ENCODE results near the gene SLC25A48. TPM values are rescaled to one million over a fixed set of nuclear protein-coding genes. Genes with fewer than 3 reads are reported as not detected.

Gene SLC25A48
- polyA plus RNA-seq, 1 donor (not counting 4 experiments of a cell fraction or from before 2014, with no cell fraction given): not detected

GRCh38 chr5:135862744-135863143 lies 28.3 kb downstream of the SLC25A48 start:
- TF ChIP-seq EZH2 (IDR thresholded peaks at IDR 0.05; ENCODE audit: low read length): no peak
- TF ChIP-seq, protein P1, sequence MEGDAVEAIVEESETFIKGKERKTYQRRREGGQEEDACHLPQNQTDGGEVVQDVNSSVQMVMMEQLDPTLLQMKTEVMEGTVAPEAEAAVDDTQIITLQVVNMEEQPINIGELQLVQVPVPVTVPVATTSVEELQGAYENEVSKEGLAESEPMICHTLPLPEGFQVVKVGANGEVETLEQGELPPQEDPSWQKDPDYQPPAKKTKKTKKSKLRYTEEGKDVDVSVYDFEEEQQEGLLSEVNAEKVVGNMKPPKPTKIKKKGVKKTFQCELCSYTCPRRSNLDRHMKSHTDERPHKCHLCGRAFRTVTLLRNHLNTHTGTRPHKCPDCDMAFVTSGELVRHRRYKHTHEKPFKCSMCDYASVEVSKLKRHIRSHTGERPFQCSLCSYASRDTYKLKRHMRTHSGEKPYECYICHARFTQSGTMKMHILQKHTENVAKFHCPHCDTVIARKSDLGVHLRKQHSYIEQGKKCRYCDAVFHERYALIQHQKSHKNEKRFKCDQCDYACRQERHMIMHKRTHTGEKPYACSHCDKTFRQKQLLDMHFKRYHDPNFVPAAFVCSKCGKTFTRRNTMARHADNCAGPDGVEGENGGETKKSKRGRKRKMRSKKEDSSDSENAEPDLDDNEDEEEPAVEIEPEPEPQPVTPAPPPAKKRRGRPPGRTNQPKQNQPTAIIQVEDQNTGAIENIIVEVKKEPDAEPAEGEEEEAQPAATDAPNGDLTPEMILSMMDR (optimal IDR thresholded peaks at IDR 0.05 in 1 of 3, IDR thresholded peaks at IDR 0.05 in 1 of 3, conservative IDR thresholded peaks at IDR 0.05 in 1 of 3; ENCODE audit: extremely low read depth in 1 of 3, insufficient read depth in 2 of 3, low read length in 3 of 3): no peak
- H3K27me3 ChIP-seq (ENCODE audit: control insufficient read depth, extremely low read depth, insufficient read depth, low read length): no peaks in the 10 kb centered on the region
- H3K9ac ChIP-seq (ENCODE audit: control insufficient read depth, extremely low read depth, insufficient read depth, low read length): no peak overlapping the region
- dilution Hi-C loops (cut with MboI; ENCODE audit: extremely low pct_ligation_motif_present, low sequenced_read_pairs): no loop called here
- no peak overlapping the region for H3K27ac ChIP-seq (ENCODE audit: control insufficient read depth, insufficient read depth, low read length)
- DNase-seq (ENCODE audit: low read depth, low spot score) (no peak), FAIRE-seq (no peak)
- no peak overlapping the region for H3K4me3 ChIP-seq (ENCODE audit: control insufficient read depth in 2 of 3, extremely low read depth in 1 of 3, insufficient read depth in 2 of 3, low read depth in 1 of 3, low read length in 3 of 3)
- H4K20me1 ChIP-seq (ENCODE audit: control insufficient read depth, extremely low read depth, insufficient read depth, low read length): no peaks in the 10 kb centered on the region
- no peak overlapping the region for H3K4me2 ChIP-seq (ENCODE audit: control insufficient read depth, extremely low read depth, insufficient read depth, low read depth, low read length)
- no peaks in the 10 kb centered on the region for H3K9me1 ChIP-seq (ENCODE audit: control insufficient read depth, extremely low read depth, insufficient read depth, low read length)
- no peaks in the 10 kb centered on the region for H3K36me3 ChIP-seq (ENCODE audit: control insufficient read depth in 2 of 2, extremely low read depth in 1 of 2, insufficient read depth in 2 of 2, low read length in 2 of 2)
- no peaks in the 10 kb centered on the region for H3K4me1 ChIP-seq (ENCODE audit: control insufficient read depth, extremely low read depth, insufficient read depth, low read length)
- no peak overlapping the region for H2AFZ ChIP-seq (ENCODE audit: control insufficient read depth, low read length)
- H3K9me3 ChIP-seq (ENCODE audit: control insufficient read depth, low read depth, low read length): no peaks in the 10 kb centered on the region
- no peaks in the 10 kb centered on the region for H3K79me2 ChIP-seq (ENCODE audit: control insufficient read depth, insufficient read depth, low read length)

DNA sequence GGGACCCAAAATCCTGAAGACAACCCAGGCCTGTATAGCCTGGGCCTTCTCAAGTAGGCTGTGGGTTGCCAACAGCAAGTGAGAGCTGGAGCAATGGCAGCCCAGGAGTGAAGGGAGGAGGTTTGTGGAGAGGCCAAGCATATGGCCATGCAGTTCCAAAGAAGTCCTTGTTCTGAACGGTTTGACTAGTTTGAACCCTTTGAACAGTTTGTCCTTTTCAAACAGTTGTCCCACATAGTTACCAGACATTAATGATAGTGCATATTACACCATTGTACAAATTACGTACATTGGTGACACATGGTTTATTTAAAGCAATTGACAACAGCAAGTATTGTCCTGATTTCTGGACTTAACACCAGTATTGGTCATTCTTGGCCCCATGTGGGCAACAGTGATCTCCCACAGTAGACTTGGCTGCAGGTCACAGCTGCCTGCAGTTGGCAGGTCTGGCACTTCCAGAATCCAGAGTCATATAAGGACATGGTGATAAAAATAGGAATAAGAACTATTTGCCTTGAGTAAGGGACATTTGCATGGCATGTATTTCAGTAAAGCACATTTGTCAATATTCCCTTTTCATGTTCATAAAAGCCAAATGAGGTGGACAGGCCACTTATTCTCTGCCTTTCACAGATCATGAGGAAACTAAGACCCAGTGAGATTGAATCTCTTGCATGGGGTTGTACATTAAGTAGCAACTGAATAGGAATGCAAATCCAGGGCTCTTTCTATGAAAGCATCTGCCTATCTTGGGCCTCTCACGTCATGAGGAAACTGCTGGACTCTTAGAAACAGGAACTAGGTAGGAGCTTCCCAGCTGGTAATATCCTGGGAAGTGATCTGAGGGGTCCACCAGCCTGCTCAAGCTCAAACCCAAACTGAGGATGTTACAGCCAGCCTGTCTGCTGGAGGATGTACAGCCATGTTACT lies 30.3 kb downstream of the SLC25A48 start:
- dilution Hi-C loops (cut with MboI; ENCODE audit: extremely low pct_ligation_motif_present, low sequenced_read_pairs): no loop called here
- no peak overlapping the region for H2AFZ ChIP-seq (ENCODE audit: control insufficient read depth, low read length)
- H3K4me1 ChIP-seq (ENCODE audit: control insufficient read depth, extremely low read depth, insufficient read depth, low read length): no peaks in the 10 kb centered on the region
- no peaks in the 10 kb centered on the region for H3K27me3 ChIP-seq (ENCODE audit: control insufficient read depth, extremely low read depth, insufficient read depth, low read length)
- no peak overlapping the region for H3K9ac ChIP-seq (ENCODE audit: control insufficient read depth, extremely low read depth, insufficient read depth, low read length)
- H3K79me2 ChIP-seq (ENCODE audit: control insufficient read depth, insufficient read depth, low read length): no peaks in the 10 kb centered on the region
- TF ChIP-seq, protein P1 (optimal IDR thresholded peaks at IDR 0.05 in 1 of 3, IDR thresholded peaks at IDR 0.05 in 1 of 3, conservative IDR thresholded peaks at IDR 0.05 in 1 of 3; ENCODE audit: extremely low read depth in 1 of 3, insufficient read depth in 2 of 3, low read length in 3 of 3): no peak
- TF ChIP-seq EZH2 (IDR thresholded peaks at IDR 0.05; ENCODE audit: low read length): no peak
- H4K20me1 ChIP-seq (ENCODE audit: control insufficient read depth, extremely low read depth, insufficient read depth, low read length): no peaks in the 10 kb centered on the region
- no peak overlapping the region for H3K27ac ChIP-seq (ENCODE audit: control insufficient read depth, insufficient read depth, low read length)
- no peaks in the 10 kb centered on the region for H3K9me1 ChIP-seq (ENCODE audit: control insufficient read depth, extremely low read depth, insufficient read depth, low read length)
- H3K9me3 ChIP-seq (ENCODE audit: control insufficient read depth, low read depth, low read length): no peaks in the 10 kb centered on the region
- H3K36me3 ChIP-seq (ENCODE audit: control insufficient read depth in 2 of 2, extremely low read depth in 1 of 2, insufficient read depth in 2 of 2, low read length in 2 of 2): no peaks in the 10 kb centered on the region
- H3K4me3 ChIP-seq (ENCODE audit: control insufficient read depth in 2 of 3, extremely low read depth in 1 of 3, insufficient read depth in 2 of 3, low read depth in 1 of 3, low read length in 3 of 3): no peak overlapping the region
- H3K4me2 ChIP-seq (ENCODE audit: control insufficient read depth, extremely low read depth, insufficient read depth, low read depth, low read length): no peak overlapping the region
- FAIRE-seq (no peak), DNase-seq (ENCODE audit: low read depth, low spot score) (no peak)

All from keratinocyte (primary cell).